HEK293 (cell line): ENCODE data around the gene PGR.

Experiments used
- CTCF ChIA-PET: fragments of 350-600 bp; formaldehyde crosslinking; extraction: SDS; loops from one replicate; lab custom pipeline; 2021; ENCODE audit warnings: antibody characterized with exemption; lab: Yijun Ruan, JAX
- POLR2A ChIA-PET: fragments of 300-600 bp; formaldehyde crosslinking; extraction: SDS; loops from one replicate; lab custom pipeline; 2020; ENCODE audit warnings: antibody characterized with exemption, inconsistent platforms; lab: Yijun Ruan, JAX
- H3K27ac ChIP-seq: fragments of 200-500 bp; sonication (Bioruptor generic); 2 replicates; pipeline ENCODE4 v1.5.1; 2014; ENCODE audit warnings: low read depth, low read length, control low read depth, inconsistent platforms; ENCODE audit errors: extremely low read depth
- H3K36me3 ChIP-seq, 2 experiments: fragments of 200-500 bp in 1 of 2; sonication (Bioruptor generic) in 1 of 2; 1 replicate in 1 of 2; 2 replicates in 1 of 2; pipeline ENCODE4 v1.5.1; 2014 to 2017; ENCODE audit warnings: inconsistent platforms in 2 of 2, low read length in 2 of 2; ENCODE audit not compliant: control insufficient read depth in 2 of 2, insufficient read depth in 1 of 2
- H3K4me1 ChIP-seq: fragments of 200-500 bp; sonication (Bioruptor generic); 2 replicates; pipeline ENCODE4 v1.5.1; 2014; ENCODE audit warnings: mild to moderate bottlenecking, low read length, inconsistent platforms; ENCODE audit not compliant: control insufficient read depth, insufficient read depth
- H3K4me3 ChIP-seq: 2 replicates; pipeline ENCODE4 v1.5.1; 2011; ENCODE audit warnings: low read depth, mild to moderate bottlenecking, control low read depth, low read length, moderate library complexity
- H3K9me3 ChIP-seq: fragments of 200-500 bp; sonication (Bioruptor generic); 2 replicates; pipeline ENCODE4 v1.5.1; 2014; ENCODE audit warnings: low read depth, low read length, inconsistent platforms; ENCODE audit not compliant: control insufficient read depth, insufficient read depth
- GFI1B ChIP-seq: fragments of 450-650 bp; formaldehyde crosslinking; IDR thresholded peaks from 2 replicates; pipeline ENCODE4 v1.5.1; 2016; ENCODE audit warnings: missing biosample characterization, missing genetic modification characterization
- SP3 ChIP-seq: fragments of 450-650 bp; formaldehyde crosslinking; IDR thresholded peaks from 2 replicates; pipeline ENCODE4 v1.5.1; 2016; ENCODE audit warnings: missing biosample characterization, missing genetic modification characterization
- ZBTB6 ChIP-seq: fragments of 450-650 bp; formaldehyde crosslinking; IDR thresholded peaks from 2 replicates; pipeline ENCODE4 v1.5.1; 2017; ENCODE audit warnings: missing biosample characterization, missing genetic modification characterization
- ZNF19 ChIP-seq: fragments of 450-650 bp; formaldehyde crosslinking; IDR thresholded peaks from 2 replicates; pipeline ENCODE4; 2016; ENCODE audit warnings: missing biosample characterization, missing genetic modification characterization, low read depth
- ZNF2 ChIP-seq: fragments of 450-650 bp; formaldehyde crosslinking; IDR thresholded peaks from 2 replicates; pipeline ENCODE4 v1.5.1; 2016; ENCODE audit warnings: missing biosample characterization, missing genetic modification characterization
- ZNF274 ChIP-seq, 2 experiments: fragments of 200-500 bp in 1 of 2; fragments of 450-650 bp in 1 of 2; sonication (Bioruptor generic) in 1 of 2; formaldehyde crosslinking in 1 of 2; IDR thresholded peaks; 2 replicates each; pipeline versions ENCODE4 v1.5.1 to v1.6.1; 2014 to 2016; ENCODE audit warnings: borderline replicate concordance in 1 of 2, inconsistent platforms in 1 of 2, low read length in 1 of 2, missing biosample characterization in 1 of 2, missing genetic modification characterization in 1 of 2
- ZNF292 ChIP-seq: fragments of 450-650 bp; formaldehyde crosslinking; IDR thresholded peaks from 2 replicates; pipeline ENCODE4 v1.5.1; 2016; ENCODE audit warnings: low read depth, missing biosample characterization, missing genetic modification characterization, borderline replicate concordance
- ZNF302 ChIP-seq: fragments of 450-650 bp; formaldehyde crosslinking; IDR thresholded peaks from 2 replicates; pipeline ENCODE4 v1.5.1; 2016; ENCODE audit warnings: missing biosample characterization, missing genetic modification characterization, low read depth
- ZNF335 ChIP-seq: fragments of 450-650 bp; formaldehyde crosslinking; conservative IDR thresholded peaks from 2 replicates; pipeline ENCODE4 v1.5.1; 2016; ENCODE audit warnings: missing biosample characterization, missing genetic modification characterization
- ZNF366 ChIP-seq: fragments of 450-650 bp; formaldehyde crosslinking; conservative IDR thresholded peaks from 2 replicates; pipeline ENCODE4 v1.5.1; 2016; ENCODE audit warnings: missing biosample characterization, missing genetic modification characterization
- ZNF433 ChIP-seq: fragments of 450-650 bp; formaldehyde crosslinking; IDR thresholded peaks from 2 replicates; pipeline ENCODE4 v1.5.1; 2016; ENCODE audit warnings: missing biosample characterization, missing genetic modification characterization, low read depth
- ZNF626 ChIP-seq: fragments of 450-650 bp; sonication (Bioruptor Pico); formaldehyde crosslinking; IDR thresholded peaks from 2 replicates; pipeline ENCODE4 v1.5.1; 2018; ENCODE audit warnings: missing biosample characterization, missing genetic modification characterization, inconsistent platforms
- TF ChIP-seq, protein P1 (sequence below): fragments of 450-650 bp; formaldehyde crosslinking; IDR thresholded peaks from 2 replicates; pipeline ENCODE4 v1.5.1; 2016; ENCODE audit warnings: missing biosample characterization, missing genetic modification characterization
- TF ChIP-seq, protein P2 (sequence below): fragments of 450-650 bp; formaldehyde crosslinking; IDR thresholded peaks from 2 replicates; pipeline ENCODE4 v1.5.1; 2016; ENCODE audit warnings: missing biosample characterization, missing genetic modification characterization

The PGR gene

DNA sequence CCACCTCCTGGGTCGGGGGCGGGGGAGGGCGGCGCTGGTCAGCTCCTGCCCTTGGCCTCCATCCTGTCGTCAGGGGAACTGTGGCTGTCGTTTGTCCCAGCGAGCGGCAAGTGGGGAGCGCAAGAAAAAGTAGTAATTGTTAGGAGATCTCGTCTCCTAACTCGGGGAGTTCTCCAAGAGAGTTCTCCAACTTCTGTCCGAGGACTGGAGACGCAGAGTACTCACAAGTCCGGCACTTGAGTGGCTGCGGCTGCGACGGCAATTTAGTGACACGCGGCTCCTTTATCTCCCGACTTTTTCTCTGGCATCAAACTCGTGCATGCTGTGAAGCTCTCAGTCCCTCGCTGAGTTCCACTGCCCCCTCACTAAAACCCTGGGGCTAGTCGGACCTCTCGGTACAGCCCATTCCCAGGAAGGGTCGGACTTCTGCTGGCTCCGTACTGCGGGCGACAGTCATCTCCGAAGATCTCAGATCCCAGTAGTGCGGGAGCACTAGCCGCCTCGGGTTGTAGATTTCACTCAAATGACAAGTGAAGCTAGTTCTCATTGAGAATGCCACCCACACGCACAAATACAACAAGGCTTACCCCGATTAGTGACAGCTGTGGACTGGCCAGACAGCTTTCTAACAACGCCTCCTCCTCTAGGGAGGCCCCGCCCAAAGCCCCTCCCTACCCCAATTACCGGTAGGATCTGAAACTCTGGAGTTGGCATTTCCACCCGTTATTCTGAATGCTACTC is at the start of gene PGR:
Gene PGR, minus strand, starts transcription at position 611 of the 741 bp plus-strand sequence. CDS start 743 bp downstream, outside the sequence.
- CTCF ChIA-PET = no interaction called here
- TF ChIP-seq, protein P1, sequence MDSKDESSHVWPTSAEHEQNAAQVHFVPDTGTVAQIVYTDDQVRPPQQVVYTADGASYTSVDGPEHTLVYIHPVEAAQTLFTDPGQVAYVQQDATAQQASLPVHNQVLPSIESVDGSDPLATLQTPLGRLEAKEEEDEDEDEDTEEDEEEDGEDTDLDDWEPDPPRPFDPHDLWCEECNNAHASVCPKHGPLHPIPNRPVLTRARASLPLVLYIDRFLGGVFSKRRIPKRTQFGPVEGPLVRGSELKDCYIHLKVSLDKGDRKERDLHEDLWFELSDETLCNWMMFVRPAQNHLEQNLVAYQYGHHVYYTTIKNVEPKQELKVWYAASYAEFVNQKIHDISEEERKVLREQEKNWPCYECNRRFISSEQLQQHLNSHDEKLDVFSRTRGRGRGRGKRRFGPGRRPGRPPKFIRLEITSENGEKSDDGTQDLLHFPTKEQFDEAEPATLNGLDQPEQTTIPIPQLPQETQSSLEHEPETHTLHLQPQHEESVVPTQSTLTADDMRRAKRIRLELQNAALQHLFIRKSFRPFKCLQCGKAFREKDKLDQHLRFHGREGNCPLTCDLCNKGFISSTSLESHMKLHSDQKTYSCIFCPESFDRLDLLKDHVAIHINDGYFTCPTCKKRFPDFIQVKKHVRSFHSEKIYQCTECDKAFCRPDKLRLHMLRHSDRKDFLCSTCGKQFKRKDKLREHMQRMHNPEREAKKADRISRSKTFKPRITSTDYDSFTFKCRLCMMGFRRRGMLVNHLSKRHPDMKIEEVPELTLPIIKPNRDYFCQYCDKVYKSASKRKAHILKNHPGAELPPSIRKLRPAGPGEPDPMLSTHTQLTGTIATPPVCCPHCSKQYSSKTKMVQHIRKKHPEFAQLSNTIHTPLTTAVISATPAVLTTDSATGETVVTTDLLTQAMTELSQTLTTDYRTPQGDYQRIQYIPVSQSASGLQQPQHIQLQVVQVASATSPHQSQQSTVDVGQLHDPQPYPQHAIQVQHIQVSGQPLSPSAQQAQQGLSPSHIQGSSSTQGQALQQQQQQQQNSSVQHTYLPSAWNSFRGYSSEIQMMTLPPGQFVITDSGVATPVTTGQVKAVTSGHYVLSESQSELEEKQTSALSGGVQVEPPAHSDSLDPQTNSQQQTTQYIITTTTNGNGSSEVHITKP = peak; percentile 68
- TF ChIP-seq SP3 (tag by site-specific recombination) (peak; percentile 70), ZNF2 (tag by site-specific recombination) (no peak)
- TF ChIP-seq, all 188 proteins: peak for 2
- Histone ChIP-seq H3K36me3 (no peaks in the 10 kb centered on the region), H3K4me1 (no peaks in the 10 kb centered on the region), H3K27ac (no peak within 1 kb of the TSS), H3K4me3 (peak within 1 kb of the TSS; percentile 34), H3K9me3 (no peaks in the 10 kb centered on the region)
- POLR2A ChIA-PET = no interaction called here

GRCh38 chr11:101176381-101176780 is 46.8 kb upstream of the PGR start:
- H3K4me1 ChIP-seq = no peaks in the 10 kb centered on the region
- no peak overlapping the region for H3K4me3 ChIP-seq
- H3K27ac ChIP-seq = no peak overlapping the region
- no peaks in the 10 kb centered on the region for H3K36me3 ChIP-seq
- ChIA-PET POLR2A (no interaction called here), CTCF (interaction anchor here (0.5 kb wide), 1 partner anchor 252 kb away, joined by 5 read pairs; no protein-coding TSS in a partner anchor)
- TF ChIP-seq GFI1B (tag by site-specific recombination) (no peak), ZBTB6 (tag by site-specific recombination) (no peak), ZNF626 (tag by site-specific recombination) (no peak), ZNF433 (no peak), ZNF335 (tag by site-specific recombination) (no peak), ZNF274 (IDR thresholded peaks at IDR 0.05; ENCODE audit: low read length) (no peak), ZNF274 (tag by site-specific recombination; IDR thresholded peaks at IDR 0.05; ENCODE audit: borderline replicate concordance) (no peak)
- TF ChIP-seq, protein P2, sequence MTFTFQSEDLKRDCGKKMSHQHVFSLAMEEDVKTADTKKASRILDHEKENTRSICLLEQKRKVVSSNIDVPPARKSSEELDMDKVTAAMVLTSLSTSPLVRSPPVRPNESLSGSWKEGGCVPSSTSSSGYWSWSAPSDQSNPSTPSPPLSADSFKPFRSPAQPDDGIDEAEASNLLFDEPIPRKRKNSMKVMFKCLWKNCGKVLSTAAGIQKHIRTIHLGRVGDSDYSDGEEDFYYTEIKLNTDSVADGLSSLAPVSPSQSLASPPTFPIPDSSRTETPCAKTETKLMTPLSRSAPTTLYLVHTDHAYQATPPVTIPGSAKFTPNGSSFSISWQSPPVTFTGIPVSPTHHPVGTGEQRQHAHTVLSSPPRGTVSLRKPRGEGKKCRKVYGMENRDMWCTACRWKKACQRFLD (tag by site-specific recombination) = no peak
- no peaks in the 10 kb centered on the region for H3K9me3 ChIP-seq

- Histone ChIP-seq H3K27ac (no peak overlapping the region), H3K4me1 (no peaks in the 10 kb centered on the region), H3K4me3 (no peak overlapping the region), H3K36me3 (no peaks in the 10 kb centered on the region), H3K9me3 (no peaks in the 10 kb centered on the region)
- ChIA-PET CTCF (interaction anchor here (0.6 to 1.3 kb wide), 2 partner anchors 12 to 32 kb away, joined by 3 to 6 read pairs; no protein-coding TSS in a partner anchor), POLR2A (no interaction called here)
- TF ChIP-seq ZNF366 (tag by site-specific recombination) = no peak
- TF ChIP-seq ZNF19 (tag by site-specific recombination) = no peak
- no peak for TF ChIP-seq ZNF292 (tag by site-specific recombination)
- TF ChIP-seq ZNF302 (tag by site-specific recombination) = no peak
These were observed 40.3 kb upstream of the PGR start for GRCh38 chr11:101169944-101170343.
